Measurements from ENCODE around the gene TRIM50. TPM values are rescaled to one million over a fixed set of nuclear protein-coding genes. Genes with fewer than 3 reads are reported as not detected.

TRIM50 gene
- total and polyA plus RNA-seq, 9 of the 15 experiments (the other 6 are each of a cell fraction or from before 2014, with no cell fraction given), result not detected

GRCh38 chr7:73308074-73308664 is 19.7 kb downstream of the TRIM50 start (continued):
- TF ChIP-seq CEBPG (CRISPR knock-in tag; IDR thresholded peaks at IDR 0.05) (no peak), CEBPG (tag; conservative IDR thresholded peaks at IDR 0.05 in 1 of 2, IDR thresholded peaks at IDR 0.05 in 1 of 2) (no peak), ZFP91 (CRISPR knock-in tag; IDR thresholded peaks at IDR 0.05) (no peak), MYBL2 (IDR thresholded peaks at IDR 0.05; ENCODE audit: low read depth) (no peak), MYBL2 (CRISPR knock-in tag; IDR thresholded peaks at IDR 0.05; ENCODE audit: borderline replicate concordance) (no peak), JUN (IDR thresholded peaks at IDR 0.05; ENCODE audit: borderline replicate concordance, low read depth, low read length) (no peak), JUN (CRISPR knock-in tag; IDR thresholded peaks at IDR 0.05; ENCODE audit: borderline replicate concordance) (no peak), POLR3G (IDR thresholded peaks at IDR 0.05; ENCODE audit: extremely low read depth, insufficient read length, insufficient replicate concordance) (no peak), JUNB (CRISPR knock-in tag; conservative IDR thresholded peaks at IDR 0.05) (no peak), NFYB (IDR thresholded peaks at IDR 0.05; ENCODE audit: extremely low read depth, insufficient read length) (no peak), RBBP5 (IDR thresholded peaks at IDR 0.05; ENCODE audit: borderline replicate concordance, insufficient read depth, low read length, poor library complexity, severe bottlenecking) (peak; percentile 15), ZNF444 (CRISPR knock-in tag; IDR thresholded peaks at IDR 0.05) (no peak), ZBTB34 (CRISPR knock-in tag; IDR thresholded peaks at IDR 0.05) (no peak), FOXM1 (IDR thresholded peaks at IDR 0.05; ENCODE audit: low read depth) (no peak), FOXM1 (CRISPR knock-in tag; IDR thresholded peaks at IDR 0.05; ENCODE audit: low read depth) (0 out of 2 replicates have a peak, but pooled peaks have one; percentile 3)
- TF ChIP-seq, protein P1, sequence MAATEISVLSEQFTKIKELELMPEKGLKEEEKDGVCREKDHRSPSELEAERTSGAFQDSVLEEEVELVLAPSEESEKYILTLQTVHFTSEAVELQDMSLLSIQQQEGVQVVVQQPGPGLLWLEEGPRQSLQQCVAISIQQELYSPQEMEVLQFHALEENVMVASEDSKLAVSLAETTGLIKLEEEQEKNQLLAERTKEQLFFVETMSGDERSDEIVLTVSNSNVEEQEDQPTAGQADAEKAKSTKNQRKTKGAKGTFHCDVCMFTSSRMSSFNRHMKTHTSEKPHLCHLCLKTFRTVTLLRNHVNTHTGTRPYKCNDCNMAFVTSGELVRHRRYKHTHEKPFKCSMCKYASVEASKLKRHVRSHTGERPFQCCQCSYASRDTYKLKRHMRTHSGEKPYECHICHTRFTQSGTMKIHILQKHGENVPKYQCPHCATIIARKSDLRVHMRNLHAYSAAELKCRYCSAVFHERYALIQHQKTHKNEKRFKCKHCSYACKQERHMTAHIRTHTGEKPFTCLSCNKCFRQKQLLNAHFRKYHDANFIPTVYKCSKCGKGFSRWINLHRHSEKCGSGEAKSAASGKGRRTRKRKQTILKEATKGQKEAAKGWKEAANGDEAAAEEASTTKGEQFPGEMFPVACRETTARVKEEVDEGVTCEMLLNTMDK (IDR thresholded peaks at IDR 0.05; ENCODE audit: borderline replicate concordance, insufficient read depth, low read depth, low read length, poor library complexity, severe bottlenecking), result no peak
